ENCODE measurements around the gene COL15A1.

Gene COL15A1

GRCh38 chr9:98916660-98917059 is 27.0 kb upstream of the COL15A1 start:
- DNase-seq (ENCODE audit: low read depth): no peak

GRCh38 chr9:98917746-98918487 is 25.8 kb upstream of the COL15A1 start:
- DNase-seq (ENCODE audit: low read depth): no peak

DNA sequence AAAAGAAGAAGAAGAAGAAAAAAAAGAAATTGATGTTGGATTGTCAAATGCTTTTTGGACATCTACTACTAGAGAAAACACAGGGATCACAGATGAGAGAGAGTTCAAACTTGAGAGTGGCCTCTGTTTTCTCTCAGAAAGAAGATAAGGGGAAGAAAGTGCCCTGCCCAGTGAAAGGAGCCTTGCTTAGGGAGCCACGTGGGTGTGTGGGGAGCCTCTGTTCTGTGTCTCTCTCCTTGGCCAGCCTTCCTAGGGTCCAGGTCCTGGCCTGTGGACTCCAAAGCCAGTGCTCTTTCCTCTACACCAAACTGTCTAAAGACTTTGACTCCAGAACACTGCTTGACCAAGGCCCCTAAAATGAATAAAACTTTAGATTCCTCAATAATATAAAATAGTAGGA is 22.0 kb upstream of the COL15A1 start:
- no peak for DNase-seq (ENCODE audit: low read depth)

DNA sequence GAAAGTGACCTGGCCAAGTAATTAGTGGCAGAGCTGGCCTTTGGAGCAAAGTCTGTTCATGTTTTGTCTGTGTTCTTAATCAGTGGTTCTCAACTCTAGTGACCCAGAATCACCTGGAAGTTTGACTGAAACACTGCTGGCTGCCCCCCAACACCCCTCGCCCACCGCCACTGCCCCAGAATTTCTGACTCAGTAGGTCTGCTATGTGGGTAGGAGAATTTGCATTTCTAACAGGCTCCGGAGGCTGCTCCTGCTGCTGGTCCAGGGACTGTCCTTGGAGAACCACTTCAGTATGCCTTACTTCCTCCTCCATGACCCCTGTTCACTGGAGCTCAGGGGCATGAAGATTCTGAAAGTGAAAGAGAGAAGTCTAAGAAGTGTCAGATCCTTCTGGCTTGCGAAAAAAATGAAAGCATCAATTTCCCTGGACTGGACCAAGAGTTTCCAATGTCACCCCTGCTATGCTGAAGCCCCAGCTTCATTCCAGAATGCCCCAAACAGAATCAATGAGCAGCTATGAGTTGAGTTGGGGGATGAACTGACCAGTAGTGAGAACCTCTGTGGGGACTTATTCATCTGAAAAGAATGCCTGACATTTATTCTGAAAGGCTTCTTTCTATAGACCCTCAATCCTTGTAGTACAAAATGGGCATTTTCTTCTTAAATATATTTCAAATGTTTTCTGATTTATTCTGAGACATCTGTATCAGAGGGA is 20.8 kb upstream of the COL15A1 start:
- DNase-seq (ENCODE audit: low read depth): no peak

GRCh38 chr9:98923451-98924123 is 20.1 kb upstream of the COL15A1 start:
- DNase-seq (ENCODE audit: low read depth): no peak

- no peak for DNase-seq (ENCODE audit: low read depth)
Observed at GRCh38 chr9:98924946-98925820, 18.5 kb upstream of the COL15A1 start.

- DNase-seq (ENCODE audit: low read depth): no peak
Observed at GRCh38 chr9:98925956-98926355, 17.8 kb upstream of the COL15A1 start.

- no peak for DNase-seq (ENCODE audit: low read depth)
Observed at GRCh38 chr9:98927724-98928123, 16.0 kb upstream of the COL15A1 start.

DNA sequence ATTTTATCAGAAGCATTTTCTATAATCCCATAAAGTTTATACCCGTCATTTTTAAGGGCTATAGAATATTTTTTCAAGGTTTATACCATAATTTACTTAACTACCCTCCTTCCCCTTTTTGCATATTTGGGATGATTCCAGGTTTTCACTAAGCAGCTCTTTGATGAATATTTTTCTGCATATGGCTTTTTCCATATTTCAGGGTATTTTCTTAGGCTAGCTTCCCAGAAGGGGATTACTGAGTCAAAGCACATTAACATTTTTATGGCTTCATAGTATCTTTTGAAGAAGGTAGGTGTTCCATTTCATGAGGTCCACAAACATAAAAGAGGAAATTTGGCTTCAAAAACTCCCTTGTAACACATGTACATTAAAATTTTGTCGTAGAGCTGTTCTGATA is 14.6 kb upstream of the COL15A1 start:
- DNase-seq (ENCODE audit: low read depth): peak; percentile 36

DNA sequence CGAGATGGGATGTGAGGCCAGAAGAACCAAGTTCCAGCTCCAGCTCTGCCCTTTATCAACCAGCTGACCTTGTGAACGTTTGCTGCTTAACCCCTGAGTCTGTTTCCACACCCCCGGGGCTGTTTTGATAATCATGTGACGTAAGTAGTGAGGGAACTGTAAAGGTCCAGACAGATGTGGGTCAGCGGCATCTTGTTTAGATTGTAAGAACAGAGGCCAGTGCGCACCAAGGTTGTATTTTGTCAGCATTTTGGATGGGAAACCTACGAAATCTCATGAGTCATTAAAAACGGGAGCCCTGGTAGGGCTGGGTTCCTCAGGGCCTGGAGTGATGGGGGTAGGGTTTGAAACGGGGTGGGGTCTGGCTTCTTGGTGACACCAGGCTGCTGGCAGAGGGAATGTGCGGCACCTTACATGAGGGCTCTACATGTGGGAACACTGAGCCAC is 13.8 kb upstream of the COL15A1 start:
- peak; percentile 37 for DNase-seq (ENCODE audit: low read depth)

GRCh38 chr9:98930792-98931191 is 12.9 kb upstream of the COL15A1 start:
- no peak for DNase-seq (ENCODE audit: low read depth)

DNA sequence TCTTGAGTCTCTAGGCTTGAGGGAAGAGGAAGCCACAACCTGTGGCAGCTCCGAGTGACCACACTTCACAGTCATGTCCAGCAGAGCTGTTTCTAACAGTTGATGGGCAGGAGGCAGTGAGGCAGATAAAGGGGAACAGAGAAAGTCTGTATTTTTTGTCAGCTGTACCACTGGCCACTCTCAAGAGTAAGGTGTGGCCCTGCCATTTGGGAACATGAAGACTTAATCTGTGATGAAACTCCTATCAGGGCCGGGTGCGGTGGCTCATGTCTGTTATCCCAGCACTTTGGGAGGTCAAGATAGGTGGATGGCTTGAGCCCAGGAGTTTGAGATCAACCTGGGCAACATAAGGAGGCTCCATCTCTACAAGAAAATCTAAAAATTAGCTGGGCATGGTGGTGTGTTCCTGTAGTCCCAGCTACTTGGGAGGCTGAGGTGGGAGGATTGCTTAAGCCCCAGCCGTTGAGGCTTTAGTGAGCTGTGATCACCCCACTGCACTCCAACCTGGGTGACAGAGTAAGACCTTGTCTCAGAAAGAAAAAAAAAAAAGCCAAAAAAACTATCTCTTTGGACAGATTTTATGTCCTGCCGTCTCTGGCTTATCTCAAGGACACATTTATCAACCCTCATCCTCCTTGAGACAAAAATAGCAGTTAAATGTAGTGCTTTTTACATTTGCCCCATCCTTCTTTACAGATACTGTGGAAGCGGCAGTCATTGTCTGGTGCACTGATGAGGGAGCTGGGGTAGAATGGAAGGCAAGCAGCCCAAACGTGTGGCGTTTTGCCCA is 11.9 kb upstream of the COL15A1 start:
- no peak for DNase-seq (ENCODE audit: low read depth)

GRCh38 chr9:98933185-98933584 is 10.5 kb upstream of the COL15A1 start:
- DNase-seq (ENCODE audit: low read depth): no peak

GRCh38 chr9:98933890-98934289 is 9.8 kb upstream of the COL15A1 start:
- DNase-seq (ENCODE audit: low read depth): no peak

DNA sequence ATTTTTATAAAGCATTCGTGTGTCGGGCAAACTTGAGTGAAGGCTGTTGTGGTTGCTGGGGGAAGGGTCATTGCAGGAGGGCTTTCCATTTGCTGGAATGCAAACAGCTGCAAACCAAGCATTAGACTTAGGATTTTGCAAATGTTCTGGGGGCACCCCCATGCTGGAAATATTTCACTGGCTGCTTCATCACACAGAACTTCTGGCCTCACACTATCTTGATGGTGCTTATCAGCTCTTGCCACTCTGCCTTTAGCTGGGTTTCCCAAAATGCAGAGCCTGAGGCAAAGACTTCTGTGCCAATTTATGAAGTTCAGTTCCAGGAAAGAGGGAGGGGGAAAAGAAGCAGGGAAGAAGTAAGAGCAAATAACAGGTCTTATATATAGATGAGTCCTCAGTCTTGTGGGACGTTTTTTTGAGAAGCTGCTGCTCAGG is 8.6 kb upstream of the COL15A1 start:
- no peak for DNase-seq (ENCODE audit: low read depth)

- DNase-seq (ENCODE audit: low read depth): no peak
Observed at GRCh38 chr9:98940276-98940675, 3.4 kb upstream of the COL15A1 start.

- DNase-seq (ENCODE audit: low read depth): no peak
Observed at GRCh38 chr9:98941946-98942523, 1.7 kb upstream of the COL15A1 start.

- no peak for DNase-seq (ENCODE audit: low read depth)
Observed at GRCh38 chr9:98942906-98943681, 613 bp upstream of the COL15A1 start.

- DNase-seq (ENCODE audit: low read depth): no peak
Observed at GRCh38 chr9:98944057-98944733, 488 bp downstream of the COL15A1 start.

DNA sequence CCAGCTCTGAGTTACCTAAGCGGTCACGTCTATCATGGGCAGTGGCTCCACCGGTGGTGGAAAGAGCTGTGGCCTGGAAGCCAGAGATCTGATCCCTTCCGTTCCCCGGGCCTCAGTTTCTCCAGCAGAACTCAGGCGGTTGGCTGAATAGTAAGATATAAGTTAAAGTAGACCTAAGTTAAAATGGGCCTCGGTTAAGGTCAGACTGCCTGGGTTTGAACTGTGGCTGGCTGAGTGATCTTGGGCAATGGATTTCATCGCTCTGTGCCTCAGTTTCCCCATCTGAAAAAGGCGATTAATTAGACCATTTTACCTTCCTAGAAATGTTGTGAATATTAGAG is 997 bp downstream of the COL15A1 start:
- DNase-seq (ENCODE audit: low read depth): no peak

All from fibroblast of the conjunctiva (primary cell).